HepG2 (cell line): ENCODE results near the gene ONECUT1. TPM values are rescaled to one million over a fixed set of nuclear protein-coding genes. Genes with fewer than 3 reads are reported as not detected.

ENCODE experiments used
- ARID4A ChIP-seq: sonication (generic); formaldehyde crosslinking; IDR thresholded peaks from 2 replicates; pipeline ENCODE4 v1.5.0; 2020; ENCODE audit warnings: mild to moderate bottlenecking, missing genetic modification reagents, borderline replicate concordance
- CBX2 ChIP-seq, 2 experiments: fragments of 200-600 bp in 1 of 2; sonication (generic); formaldehyde crosslinking in 1 of 2; IDR thresholded peaks; 2 replicates each; pipeline versions ENCODE4 v1.7.0 to v1.8.1; 2018 to 2022; ENCODE audit warnings: low read depth in 2 of 2, low read length in 1 of 2, mild to moderate bottlenecking in 1 of 2, missing genetic modification reagents in 1 of 2
- HMG20B ChIP-seq: conservative IDR thresholded peaks from 2 replicates; pipeline ENCODE4 v1.6.1; 2016; ENCODE audit warnings: missing genetic modification reagents, missing compliant biosample characterization
- JUNB ChIP-seq: sonication (generic); formaldehyde crosslinking; IDR thresholded peaks from 2 replicates; pipeline ENCODE4 v1.8.0; 2022; ENCODE audit warnings: missing genetic modification reagents, mild to moderate bottlenecking, borderline replicate concordance
- MBNL3 ChIP-seq: fragments of 250-450 bp; sonication (Bioruptor Pico); conservative IDR thresholded peaks from 2 replicates; pipeline ENCODE4 v1.8.0; 2022; ENCODE audit warnings: mild to moderate bottlenecking, inconsistent platforms
- MIXL1 ChIP-seq: IDR thresholded peaks from 2 replicates; pipeline ENCODE4 v1.6.1; 2016
- MLXIP ChIP-seq: sonication (generic); formaldehyde crosslinking; IDR thresholded peaks from 2 replicates; pipeline ENCODE4 v1.9.0; 2021; ENCODE audit warnings: missing genetic modification reagents, borderline replicate concordance
- PHB2 ChIP-seq: fragments of 450-650 bp; IDR thresholded peaks from 2 replicates; pipeline ENCODE4 v1.6.1; 2018; ENCODE audit not compliant: partially characterized antibody
- TBX2 ChIP-seq: sonication (generic); formaldehyde crosslinking; IDR thresholded peaks from 2 replicates; pipeline ENCODE4 v1.5.0; 2020; ENCODE audit warnings: missing genetic modification reagents, mild to moderate bottlenecking, borderline replicate concordance
- TRIM24 ChIP-seq: sonication (generic); formaldehyde crosslinking; IDR thresholded peaks from 2 replicates; pipeline ENCODE4 v1.8.0; 2022; ENCODE audit warnings: mild to moderate bottlenecking, missing genetic modification reagents
- ZNF263 ChIP-seq: sonication (generic); formaldehyde crosslinking; IDR thresholded peaks from 2 replicates; pipeline ENCODE4 v1.4.0; 2020; ENCODE audit warnings: missing genetic modification reagents
- ZNF460 ChIP-seq: sonication (generic); formaldehyde crosslinking; IDR thresholded peaks from 2 replicates; pipeline ENCODE4 v1.5.1; 2020; ENCODE audit warnings: missing genetic modification reagents, mild to moderate bottlenecking, borderline replicate concordance
- ZNF646 ChIP-seq: sonication (generic); formaldehyde crosslinking; IDR thresholded peaks from 2 replicates; pipeline ENCODE4 v1.9.0; 2021; ENCODE audit warnings: mild to moderate bottlenecking, missing genetic modification reagents
- polyA plus RNA-seq, 8 experiments: library from polyadenylated mRNA; depleted of rRNA in 3 of 8; stranded (reverse) in 7 of 8; unstranded in 1 of 8; fragments of >200 nt; fragmentation: Illumina TruSeq in 4 of 8; extraction: Trizol in 4 of 8; gene quantifications; 2 replicates each; pipeline versions ENCODE4 v1.2.1 to v1.2.3, GENCODE V29; 2011 to 2016; ENCODE audit warnings: low read depth in 4 of 8, missing spikeins in 1 of 8, mixed read lengths in 1 of 8; ENCODE audit not compliant: insufficient read depth in 1 of 8
- total RNA-seq, 5 experiments: library from RNA; depleted of rRNA; stranded (reverse); fragments of >200 nt; fragmentation: Illumina TruSeq; extraction: Trizol; gene quantifications; 2 replicates each; pipeline ENCODE4 v1.2.3, GENCODE V29; 2016; ENCODE audit warnings: low read depth in 1 of 5

The ONECUT1 gene
- total and polyA plus RNA-seq, 2 of the 13 experiments (the other 11 are each of a cell fraction or from before 2014, with no cell fraction given) = 3.5 to 9.1 TPM

- TF ChIP-seq ZNF263 = 0 out of 2 replicates have a peak, but pooled peaks have one; percentile 36
- no peak for TF ChIP-seq PHB2
- TF ChIP-seq ZNF460 = no peak
- TF ChIP-seq JUNB (CRISPR knock-in tag) = no peak
- no peak for TF ChIP-seq HMG20B
- no peak for TF ChIP-seq ZNF646
- no peak for TF ChIP-seq MLXIP
- TF ChIP-seq MIXL1 (CRISPR knock-in tag) = 0 out of 2 replicates have a peak, but pooled peaks have one; percentile 40
- no peak for TF ChIP-seq TBX2
- no peak for TF ChIP-seq TRIM24 (CRISPR knock-in tag)
- TF ChIP-seq ARID4A = peak; percentile 36; the same call in 1 of the 2 replicates
- TF ChIP-seq CBX2 (IDR thresholded peaks at IDR 0.05; ENCODE audit: low read depth, low read length) = no peak
- TF ChIP-seq CBX2 (CRISPR knock-in tag; IDR thresholded peaks at IDR 0.05; ENCODE audit: low read depth) = no peak
- no peak for TF ChIP-seq MBNL3
Observed at GRCh38 chr15:52709187-52709981, 80.8 kb downstream of the ONECUT1 start (continued).
